ENCODE results near the gene TAF11L14. TPM values are rescaled to one million over a fixed set of nuclear protein-coding genes. Genes with fewer than 3 reads are reported as not detected.
"Not testable (repeated sequence)": the region's sequence is repeated elsewhere in the genome, so short reads cannot be mapped to it uniquely, and the experiment has no call there.

Gene TAF11L14
- total RNA-seq (2014; rRNA removed; shearing (Covaris generic)): not detected in 2 replicates

DNA sequence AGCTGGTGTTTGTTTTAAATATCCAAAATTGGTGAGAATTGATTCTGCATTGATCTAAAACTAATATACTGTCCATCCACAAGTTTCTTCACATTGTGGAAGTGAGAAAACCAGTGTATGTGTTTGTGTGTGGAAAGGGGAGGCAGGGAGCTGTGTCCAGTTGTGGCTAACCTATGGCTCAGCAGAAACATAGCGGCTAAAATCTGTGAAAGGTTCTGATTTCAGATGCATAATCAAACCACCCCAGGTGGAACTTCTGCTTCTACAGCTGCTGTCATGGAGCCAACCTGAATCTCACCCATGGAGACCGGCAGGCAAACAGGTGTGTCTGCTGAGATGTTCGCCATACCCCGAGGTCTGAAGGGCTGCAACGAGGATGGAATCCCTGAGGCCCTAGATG is at the start of gene TAF11L14:
Gene TAF11L14 (plus strand): TSS at position 301 of the 400 bp plus-strand sequence.
- DNase-seq (ENCODE audit: low read depth): no peak

DNA sequence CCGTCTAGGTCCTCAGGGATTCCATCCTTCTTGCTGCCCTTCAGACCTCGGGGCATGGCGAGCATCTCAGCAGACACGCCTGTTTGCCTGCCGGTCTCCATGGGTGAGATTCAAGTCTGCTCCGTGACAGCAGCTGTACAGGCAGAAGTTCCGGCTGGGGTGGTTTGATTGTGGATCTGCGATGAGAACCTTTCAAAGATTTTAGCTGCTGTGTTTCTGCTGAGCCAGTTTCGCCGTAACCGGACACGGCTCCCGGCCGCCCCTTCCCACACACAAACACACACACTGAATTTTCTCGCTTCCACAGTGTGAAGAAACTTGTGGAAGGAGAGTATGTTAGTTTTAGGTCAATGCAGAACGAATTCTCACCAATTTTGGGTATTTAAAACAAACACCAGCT is 48.6 kb upstream of the TAF11L14 start, which contains the start of gene TAF11L7:
Gene TAF11L7 (minus strand): TSS at position 101 of the 400 bp plus-strand sequence.
- DNase-seq (ENCODE audit: low read depth): not testable (repeated sequence)

DNA sequence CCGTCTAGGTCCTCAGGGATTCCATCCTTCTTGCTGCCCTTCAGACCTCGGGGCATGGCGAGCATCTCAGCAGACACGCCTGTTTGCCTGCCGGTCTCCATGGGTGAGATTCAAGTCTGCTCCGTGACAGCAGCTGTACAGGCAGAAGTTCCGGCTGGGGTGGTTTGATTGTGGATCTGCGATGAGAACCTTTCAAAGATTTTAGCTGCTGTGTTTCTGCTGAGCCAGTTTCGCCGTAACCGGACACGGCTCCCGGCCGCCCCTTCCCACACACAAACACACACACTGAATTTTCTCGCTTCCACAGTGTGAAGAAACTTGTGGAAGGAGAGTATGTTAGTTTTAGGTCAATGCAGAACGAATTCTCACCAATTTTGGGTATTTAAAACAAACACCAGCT is 43.4 kb upstream of the TAF11L14 start, which contains the start of gene TAF11L8:
Gene TAF11L8 (minus strand): TSS at position 101 of the 400 bp plus-strand sequence.
- DNase-seq (ENCODE audit: low read depth): not testable (repeated sequence)

DNA sequence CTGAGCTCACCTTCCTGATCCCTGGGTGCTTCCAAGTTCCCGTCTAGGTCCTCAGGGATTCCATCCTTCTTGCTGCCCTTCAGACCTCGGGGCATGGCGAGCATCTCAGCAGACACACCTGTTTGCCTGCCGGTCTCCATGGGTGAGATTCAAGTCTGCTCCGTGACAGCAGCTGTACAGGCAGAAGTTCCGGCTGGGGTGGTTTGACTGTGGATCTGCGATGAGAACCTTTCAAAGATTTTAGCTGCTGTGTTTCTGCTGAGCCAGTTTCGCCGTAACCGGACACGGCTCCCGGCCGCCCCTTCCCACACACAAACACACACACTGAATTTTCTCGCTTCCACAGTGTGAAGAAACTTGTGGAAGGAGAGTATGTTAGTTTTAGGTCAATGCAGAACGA is 40.0 kb upstream of the TAF11L14 start, which contains the start of gene TAF11L9:
Gene TAF11L9 (minus strand): TSS at position 140 of the 400 bp plus-strand sequence.
- not testable (repeated sequence) for DNase-seq (ENCODE audit: low read depth)

DNA sequence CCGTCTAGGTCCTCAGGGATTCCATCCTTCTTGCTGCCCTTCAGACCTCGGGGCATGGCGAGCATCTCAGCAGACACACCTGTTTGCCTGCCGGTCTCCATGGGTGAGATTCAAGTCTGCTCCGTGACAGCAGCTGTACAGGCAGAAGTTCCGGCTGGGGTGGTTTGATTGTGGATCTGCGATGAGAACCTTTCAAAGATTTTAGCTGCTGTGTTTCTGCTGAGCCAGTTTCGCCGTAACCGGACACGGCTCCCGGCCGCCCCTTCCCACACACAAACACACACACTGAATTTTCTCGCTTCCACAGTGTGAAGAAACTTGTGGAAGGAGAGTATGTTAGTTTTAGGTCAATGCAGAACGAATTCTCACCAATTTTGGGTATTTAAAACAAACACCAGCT is 36.5 kb upstream of the TAF11L14 start, which contains the start of gene TAF11L10:
Gene TAF11L10 (minus strand): TSS at position 101 of the 400 bp plus-strand sequence.
- DNase-seq (ENCODE audit: low read depth): not testable (repeated sequence)

DNA sequence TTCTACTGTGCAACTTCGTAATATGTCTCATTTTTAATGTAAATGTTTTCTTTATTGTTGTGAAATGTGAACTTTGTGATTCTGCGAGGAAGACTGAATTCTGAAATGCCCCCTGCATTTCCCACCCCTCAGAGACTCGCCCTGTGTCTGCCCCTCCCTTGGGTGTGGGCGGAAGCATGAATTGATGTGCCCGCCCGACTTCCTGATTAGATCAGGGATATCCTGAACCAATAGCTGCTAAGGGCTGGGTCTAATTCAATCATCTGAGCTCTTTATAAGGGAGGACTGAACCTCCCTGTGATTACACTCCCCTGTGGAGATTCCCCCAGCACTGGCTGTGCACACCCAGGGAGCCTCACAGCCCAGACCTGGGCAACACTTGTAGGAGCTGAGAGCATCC is 30.4 kb upstream of the TAF11L14 start, which contains the start of gene TAF11L11:
Gene TAF11L11 (plus strand): TSS at position 304 of the 400 bp plus-strand sequence.
- DNase-seq (ENCODE audit: low read depth): not testable (repeated sequence)

DNA sequence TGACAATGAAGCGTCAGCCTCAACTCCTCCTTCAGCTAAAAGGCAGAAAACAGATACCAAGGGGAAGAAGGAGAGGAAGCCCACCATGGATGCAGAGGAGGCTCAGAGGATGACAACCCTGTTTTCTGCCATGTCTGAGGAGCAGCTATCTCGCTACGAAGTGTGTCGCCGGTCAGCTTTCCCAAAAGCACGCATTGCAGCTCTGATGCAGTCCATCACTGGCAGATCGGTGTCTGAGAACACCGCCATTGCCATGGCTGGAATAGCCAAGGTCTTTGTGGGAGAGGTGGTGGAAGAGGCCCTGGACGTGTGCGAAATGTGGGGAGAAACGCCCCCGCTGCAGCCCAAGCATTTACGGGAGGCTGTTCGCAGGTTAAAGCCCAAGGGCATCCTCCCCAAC is 29.3 kb upstream of the TAF11L14 start:
- DNase-seq (ENCODE audit: low read depth): no peak

DNA sequence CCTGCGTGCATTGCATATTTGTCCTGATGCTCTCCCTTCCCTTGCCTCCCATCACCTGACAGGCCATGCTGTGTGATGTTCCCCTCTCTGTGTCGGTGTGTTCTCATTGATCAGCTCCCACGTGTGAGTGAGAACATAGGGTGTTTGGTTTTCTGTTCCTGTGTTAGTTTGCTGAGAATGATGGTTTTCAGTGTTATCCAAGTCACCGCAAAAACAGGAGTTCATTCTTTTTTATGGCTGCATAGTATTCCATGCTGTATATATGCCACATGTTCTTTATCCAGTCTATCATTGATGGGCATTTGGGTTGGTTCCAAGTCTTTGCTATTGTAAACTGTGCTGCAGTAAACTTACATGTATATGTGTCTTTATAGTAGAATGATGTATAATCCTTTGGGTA is 26.8 kb upstream of the TAF11L14 start:
- DNase-seq (ENCODE audit: low read depth): not testable (repeated sequence)

DNA sequence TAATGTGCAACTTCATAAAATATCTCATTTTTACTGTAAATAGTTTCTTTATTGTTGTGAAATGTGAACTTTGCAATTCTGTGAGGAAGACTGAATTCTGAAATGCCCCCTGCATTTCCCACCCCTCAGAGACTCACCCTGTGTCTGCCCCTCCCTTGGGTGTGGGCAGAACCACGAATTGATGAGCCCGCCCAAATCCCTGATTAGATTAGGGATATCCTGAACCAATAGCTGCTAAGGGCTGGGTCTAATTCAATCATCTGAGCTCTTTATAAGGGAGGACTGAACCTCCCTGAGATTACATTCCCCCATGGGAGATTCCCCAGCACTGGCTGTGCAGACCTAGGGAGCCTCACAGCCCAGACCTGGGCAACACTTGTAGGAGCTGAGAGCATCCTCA is 24.2 kb upstream of the TAF11L14 start, which contains the start of gene TAF11L12:
Gene TAF11L12 (plus strand): TSS at position 301 of the 400 bp plus-strand sequence.
- not testable (repeated sequence) for DNase-seq (ENCODE audit: low read depth)

DNA sequence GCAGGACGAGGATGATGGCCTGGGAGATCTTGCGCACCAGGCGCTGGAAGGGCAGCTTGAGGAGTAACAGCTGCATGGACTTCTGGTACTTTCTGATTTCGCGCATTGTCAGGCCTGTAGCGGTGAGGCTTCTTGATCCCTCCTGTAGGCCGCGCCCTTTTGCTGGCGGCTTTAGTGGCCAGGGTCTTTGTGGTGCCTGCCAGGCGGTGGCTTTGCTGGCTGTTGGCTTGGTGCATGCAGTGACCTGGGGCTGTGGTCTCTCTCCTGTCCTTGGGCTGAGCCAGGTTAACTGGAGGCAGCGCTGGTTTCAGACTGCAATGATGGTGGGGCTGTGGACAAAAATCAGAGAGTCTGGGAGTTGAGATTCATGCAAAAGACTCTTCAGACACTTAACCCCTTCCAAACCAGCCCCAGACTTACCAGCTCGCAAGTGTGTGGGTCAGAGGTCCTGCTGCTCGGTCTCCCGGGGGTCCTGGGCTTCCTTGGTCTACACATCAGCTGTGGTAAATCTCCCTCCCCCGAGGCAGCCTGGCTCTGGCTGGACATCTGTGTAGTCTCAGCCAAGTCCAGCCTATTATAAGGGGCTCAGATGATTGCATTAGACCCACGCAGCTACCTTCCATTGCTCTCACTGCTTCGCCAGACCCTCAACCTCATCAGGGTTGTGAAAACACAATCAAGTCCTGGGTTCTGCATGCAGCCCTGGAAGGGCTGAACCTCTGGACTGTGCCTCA is 19.2 kb upstream of the TAF11L14 start:
- no peak for DNase-seq (ENCODE audit: low read depth)

DNA sequence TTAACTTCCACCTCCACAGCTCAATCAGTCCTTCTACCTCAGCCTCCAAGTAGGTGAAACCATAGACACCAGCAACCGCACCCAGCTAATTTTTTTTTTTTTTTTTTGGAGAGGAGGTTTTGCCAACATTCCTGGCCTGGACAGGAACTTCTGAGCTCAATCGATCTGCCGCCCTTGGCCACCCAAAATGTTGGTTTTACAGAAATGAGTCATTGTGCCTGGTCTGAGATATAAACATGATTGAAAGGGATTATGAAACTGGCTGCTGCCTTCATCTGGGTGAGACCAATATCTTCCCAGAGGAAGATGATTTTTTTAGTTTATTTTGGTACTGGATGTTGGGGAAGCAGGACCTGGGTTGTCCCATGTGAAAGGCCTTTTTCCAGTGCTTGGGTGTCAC is 14.9 kb upstream of the TAF11L14 start:
- peak; percentile 30 for DNase-seq (ENCODE audit: low read depth)

DNA sequence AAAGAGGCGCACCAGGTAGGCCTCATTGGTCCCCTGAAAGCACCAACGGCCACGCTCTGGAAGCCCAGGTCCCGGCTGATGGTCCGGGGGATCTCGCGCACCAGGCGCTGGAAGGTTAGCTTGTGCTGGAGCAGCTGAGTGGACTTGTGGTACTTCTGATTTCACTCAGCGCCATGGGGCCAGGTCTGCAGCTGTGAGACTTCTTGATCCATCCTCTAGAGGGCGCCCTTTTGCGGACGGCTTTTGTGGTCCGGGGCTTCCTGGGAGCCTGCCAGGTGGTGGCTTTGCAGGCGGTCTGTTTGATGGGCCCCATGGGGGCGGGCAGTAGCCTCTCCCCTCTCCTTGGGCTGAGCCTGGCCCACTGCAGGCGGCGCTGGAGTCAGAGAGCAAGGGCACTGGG is 13.6 kb upstream of the TAF11L14 start:
- peak; percentile 33 for DNase-seq (ENCODE audit: low read depth)

DNA sequence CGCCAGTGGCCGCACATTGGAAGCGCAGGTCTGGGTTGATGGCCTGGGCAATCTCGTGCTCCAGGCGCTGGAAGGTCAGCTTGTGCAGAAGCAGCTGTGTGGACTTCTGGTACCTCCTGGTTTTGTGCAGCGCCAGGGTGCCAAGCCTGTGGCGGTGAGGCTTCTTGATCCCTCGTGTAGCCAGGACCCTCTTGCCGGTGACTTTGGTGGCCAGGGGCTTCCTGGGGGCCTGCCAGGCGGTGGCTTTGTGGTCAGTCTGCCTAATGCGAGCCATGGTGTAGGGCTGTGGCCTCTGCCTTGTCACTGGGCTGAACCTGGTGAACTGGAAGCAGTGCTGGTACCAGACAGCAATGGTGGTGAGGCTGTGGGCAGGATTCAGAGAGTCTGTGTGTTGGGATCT is 8.6 kb upstream of the TAF11L14 start:
- no peak for DNase-seq (ENCODE audit: low read depth)

DNA sequence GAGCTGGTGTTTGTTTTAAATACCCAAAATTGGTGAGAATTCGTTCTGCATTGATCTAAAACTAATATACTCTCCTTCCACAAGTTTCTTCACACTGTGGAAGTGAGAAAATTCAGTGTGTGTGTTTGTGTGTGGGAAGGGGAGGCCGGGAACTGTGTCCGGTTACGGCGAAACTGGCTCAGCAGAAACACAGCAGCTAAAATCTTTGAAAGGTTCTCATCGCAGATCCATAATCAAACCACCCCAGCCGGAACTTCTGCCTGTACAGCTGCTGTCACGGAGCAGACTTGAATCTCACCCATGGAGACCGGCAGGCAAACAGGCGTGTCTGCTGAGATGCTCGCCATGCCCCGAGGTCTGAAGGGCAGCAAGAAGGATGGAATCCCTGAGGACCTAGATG is 2.5 kb upstream of the TAF11L14 start, which contains the start of gene TAF11L13:
Gene TAF11L13 (plus strand): TSS at position 301 of the 400 bp plus-strand sequence.
- DNase-seq (ENCODE audit: low read depth): not testable (repeated sequence)

DNA sequence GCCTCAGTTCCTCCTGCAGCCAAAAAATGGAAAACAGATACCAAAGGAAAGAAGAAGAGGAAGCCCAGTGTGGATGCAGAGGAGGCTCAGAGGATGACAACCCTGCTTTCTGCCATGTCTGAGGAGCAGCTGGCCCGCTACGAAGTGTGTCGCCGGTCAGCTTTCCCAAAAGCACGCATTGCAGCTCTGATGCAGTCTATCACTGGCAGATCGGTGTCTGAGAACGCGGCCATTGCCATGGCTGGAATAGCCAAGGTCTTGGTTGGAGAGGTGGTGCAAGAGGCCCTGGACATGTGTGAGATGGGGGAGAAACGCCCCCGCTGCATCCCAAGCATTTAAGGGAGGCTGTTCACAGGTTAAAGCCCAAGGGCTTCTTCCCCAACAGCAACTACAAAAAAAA is 15.0 kb downstream of the TAF11L14 start:
- not testable (repeated sequence) for DNase-seq (ENCODE audit: low read depth)

DNA sequence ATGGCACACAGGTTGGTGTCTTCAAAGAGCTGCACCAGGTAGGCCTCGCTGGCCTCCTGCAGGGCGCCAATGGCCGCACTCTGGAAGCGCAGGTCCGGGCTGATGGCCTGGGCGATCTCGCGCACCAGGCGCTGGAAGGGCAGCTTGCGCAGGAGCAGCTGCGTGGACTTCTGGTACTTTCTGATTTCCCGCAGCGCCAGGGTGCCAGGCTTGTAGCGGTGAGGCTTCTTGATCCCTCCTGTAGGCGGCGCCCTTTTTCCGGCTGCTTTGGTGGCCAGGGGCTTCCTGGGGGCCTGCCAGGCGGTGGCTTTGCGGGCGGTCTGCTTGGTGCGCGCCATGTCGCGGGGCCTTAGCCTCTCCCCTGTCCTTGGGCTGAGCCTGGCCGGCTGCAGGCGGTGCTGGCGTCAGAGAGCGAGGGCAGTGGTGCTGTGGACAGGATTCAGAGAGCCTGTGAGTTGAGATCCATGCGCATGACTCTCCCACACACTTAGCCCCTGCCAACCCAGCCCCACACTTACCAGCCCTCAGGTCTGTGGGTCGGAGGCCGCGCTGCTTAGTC is 21.0 kb downstream of the TAF11L14 start:
- peak; percentile 18 for DNase-seq (ENCODE audit: low read depth)

DNA sequence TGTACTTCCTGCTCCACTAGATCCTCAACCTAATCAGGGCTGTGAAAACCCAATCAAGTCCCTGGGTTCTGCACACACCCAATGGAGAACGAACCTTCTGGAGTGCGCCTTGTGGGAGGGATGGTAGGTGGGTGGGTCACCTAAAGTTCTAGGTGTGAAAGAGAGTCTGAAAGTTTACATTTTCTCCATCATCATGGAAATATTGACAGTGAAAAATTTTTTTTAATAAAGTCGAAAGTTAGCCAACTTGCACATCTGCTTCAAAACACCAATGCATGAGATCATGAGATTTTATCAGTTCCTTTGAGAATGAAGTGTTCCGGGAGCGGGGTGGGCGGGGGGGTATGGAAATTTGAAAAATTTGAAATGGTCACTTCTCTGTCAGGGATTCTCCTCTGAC is 21.7 kb downstream of the TAF11L14 start:
- DNase-seq (ENCODE audit: low read depth): no peak

DNA sequence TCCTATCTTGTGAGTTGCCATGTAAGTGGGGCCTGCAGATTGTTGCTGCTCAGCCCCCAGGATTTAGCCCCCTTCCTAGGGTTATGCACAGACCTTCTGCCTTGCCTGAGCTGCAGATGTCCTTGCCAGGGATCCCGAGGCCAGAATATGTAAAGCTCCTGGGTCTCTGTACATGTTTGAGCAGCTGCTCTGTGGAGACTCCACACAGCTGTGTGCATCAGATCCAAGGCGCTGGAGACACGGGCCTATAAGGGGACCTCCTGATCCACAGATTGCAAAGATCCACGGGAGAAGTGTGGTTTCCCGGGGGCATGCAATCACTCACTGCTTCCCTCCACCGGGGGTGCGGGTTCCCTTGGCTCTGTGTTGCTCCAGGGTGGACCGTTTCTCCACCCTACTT is 28.9 kb downstream of the TAF11L14 start:
- DNase-seq (ENCODE audit: low read depth): no peak

DNA sequence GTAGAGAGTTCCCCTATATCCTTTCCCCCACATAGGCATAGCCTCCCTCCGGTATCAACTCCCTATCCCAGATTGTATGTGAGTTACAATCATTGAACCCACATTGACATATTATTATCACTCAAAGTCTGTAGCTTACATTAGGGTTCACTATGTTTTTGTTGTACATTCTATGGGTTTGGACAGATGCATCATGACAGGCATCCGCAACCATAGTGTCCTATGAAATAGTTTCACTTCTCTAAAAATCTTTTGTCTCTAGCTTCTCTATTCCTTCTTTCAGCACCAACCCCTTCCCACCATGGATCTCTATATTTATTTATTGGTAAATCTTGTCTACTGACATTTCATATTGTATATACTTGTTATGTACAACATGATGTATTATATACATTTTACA is 31.6 kb downstream of the TAF11L14 start:
- DNase-seq (ENCODE audit: low read depth): no peak

DNA sequence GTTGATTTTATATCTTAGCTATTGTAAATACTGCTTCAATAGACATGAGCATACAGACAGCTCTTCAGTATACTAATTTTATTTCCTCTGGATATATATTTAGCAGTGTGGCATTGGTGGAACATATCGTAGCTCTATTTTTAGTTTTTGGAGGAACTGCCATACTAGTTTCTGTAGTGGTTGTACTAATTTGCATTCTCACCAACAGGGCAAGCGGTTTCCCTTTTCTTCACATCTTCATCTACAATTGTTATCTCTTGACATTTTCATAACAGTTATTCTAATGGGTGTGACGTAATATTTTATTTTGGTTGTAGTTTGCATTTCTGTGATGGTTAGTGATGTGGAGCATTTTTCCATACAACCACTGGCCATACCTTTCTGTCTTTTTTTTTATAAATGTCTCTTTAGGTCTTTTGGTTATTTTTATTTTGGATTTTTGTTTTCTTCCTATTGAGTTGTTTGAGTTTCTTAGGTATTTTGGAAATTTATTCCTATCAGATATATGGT is 32.5 kb downstream of the TAF11L14 start:
- no peak for DNase-seq (ENCODE audit: low read depth)

DNA sequence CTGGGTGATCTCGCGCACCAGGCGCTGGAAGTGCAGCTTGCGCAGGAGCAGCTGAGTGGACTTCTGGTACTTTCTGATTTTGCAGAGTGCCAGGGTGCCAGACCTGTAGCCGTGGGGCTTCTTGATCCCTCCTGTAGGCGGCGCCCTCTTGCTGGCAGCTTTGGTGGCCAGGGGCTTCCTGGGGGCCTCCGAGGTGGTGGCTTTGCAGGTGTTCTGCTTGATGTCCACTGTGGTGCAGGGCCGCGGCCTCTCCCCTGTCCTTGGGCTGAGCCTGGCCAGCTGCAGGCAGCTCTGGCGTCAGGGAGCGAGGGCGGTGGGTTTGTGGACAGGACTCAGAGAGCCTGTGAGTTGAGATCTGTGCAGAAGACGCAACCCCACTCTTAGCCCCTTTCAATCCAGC is 36.1 kb downstream of the TAF11L14 start:
- DNase-seq (ENCODE audit: low read depth): no peak

DNA sequence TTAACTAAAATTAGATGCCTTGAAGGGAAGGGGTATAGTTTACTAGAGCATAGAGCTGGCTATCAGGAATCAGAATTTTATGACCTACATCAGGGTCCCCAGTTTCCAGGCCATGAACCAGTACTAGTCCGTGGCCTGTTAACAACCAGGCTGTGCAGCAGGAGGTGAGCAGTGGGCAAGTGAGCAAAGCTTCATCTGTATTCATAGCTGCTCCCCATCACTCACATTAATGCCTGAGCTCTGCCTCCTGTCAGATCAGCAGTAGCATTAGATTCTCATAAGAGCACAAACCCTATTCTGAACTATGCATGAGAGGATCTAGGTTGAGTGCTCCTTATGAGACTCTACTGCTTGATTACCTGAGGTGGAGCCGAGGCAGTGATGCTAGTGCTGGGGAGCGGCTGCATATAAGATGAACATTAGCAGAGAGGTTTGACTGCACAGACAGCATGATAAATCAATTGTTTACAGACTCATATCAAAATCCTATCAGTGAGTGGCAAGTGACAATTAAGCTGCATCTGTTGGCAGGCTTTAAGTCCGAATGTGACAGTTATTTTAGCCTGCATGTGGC is 44.6 kb downstream of the TAF11L14 start:
- DNase-seq (ENCODE audit: low read depth): no peak
